Mesendoderm (in vitro differentiated cells): ENCODE data around the gene KPNA3.
"Not testable (repeated sequence)": the region's sequence is repeated elsewhere in the genome, so short reads cannot be mapped to it uniquely, and the experiment has no call there.

Source experiments
- DNase-seq: peaks from one replicate; pipeline ENCODE4 v3.0.0; 2013
- H2AK5ac ChIP-seq: 2 replicates; pipeline ENCODE4 v1.6.1; 2013; ENCODE audit warnings: low read length, inconsistent platforms
- H2BK120ac ChIP-seq: 2 replicates; pipeline ENCODE4 v1.6.1; 2013; ENCODE audit warnings: low read depth, mild to moderate bottlenecking, low read length, moderate library complexity, mixed read lengths
- H2BK15ac ChIP-seq: replicated peaks from 2 replicates; pipeline ENCODE4 v1.6.1; 2013; ENCODE audit warnings: low read depth, mild to moderate bottlenecking, moderate library complexity
- H2BK5ac ChIP-seq: 2 replicates; pipeline ENCODE4 v1.6.1; 2013; ENCODE audit warnings: low read length, inconsistent platforms
- H3K18ac ChIP-seq: 2 replicates; pipeline ENCODE4 v1.6.1; 2013; ENCODE audit warnings: mild to moderate bottlenecking, low read length, mixed read lengths
- H3K23ac ChIP-seq: one replicate; pipeline ENCODE4 v1.6.1; 2013; ENCODE audit warnings: low read length
- H3K27ac ChIP-seq: 2 replicates; pipeline ENCODE4 v1.5.1; 2013; ENCODE audit warnings: low read depth, mild to moderate bottlenecking, inconsistent platforms, low read length, moderate library complexity
- H3K27me3 ChIP-seq: 2 replicates; pipeline ENCODE4 v1.6.1; 2013; ENCODE audit warnings: low read length, control low read depth, mild to moderate bottlenecking, inconsistent platforms; ENCODE audit not compliant: insufficient read depth, poor library complexity
- H3K36me3 ChIP-seq: 2 replicates; pipeline ENCODE4 v1.6.1; 2013; ENCODE audit warnings: low read length, inconsistent platforms; ENCODE audit not compliant: control insufficient read depth, insufficient read depth
- H3K4ac ChIP-seq: one replicate; pipeline ENCODE4 v1.6.1; 2013; ENCODE audit warnings: low read depth, mild to moderate bottlenecking, low read length, moderate library complexity
- H3K4me1 ChIP-seq: 2 replicates; pipeline ENCODE4 v1.6.1; 2013; ENCODE audit warnings: low read depth, low read length, inconsistent platforms; ENCODE audit not compliant: control insufficient read depth
- H3K4me2 ChIP-seq: 2 replicates; pipeline ENCODE4 v1.6.1; 2013; ENCODE audit warnings: low read length
- H3K4me3 ChIP-seq: 2 replicates; pipeline ENCODE4 v1.5.1; 2013; ENCODE audit warnings: mild to moderate bottlenecking, low read length
- H3K56ac ChIP-seq: one replicate; pipeline ENCODE4 v1.6.1; 2013; ENCODE audit warnings: low read length
- H3K79me1 ChIP-seq: 2 replicates; pipeline ENCODE4 v1.6.1; 2013; ENCODE audit warnings: low read length, inconsistent platforms
- H3K79me2 ChIP-seq: 2 replicates; pipeline ENCODE4 v1.6.1; 2013; ENCODE audit warnings: mild to moderate bottlenecking, low read length; ENCODE audit not compliant: control insufficient read depth, insufficient read depth
- H3K9ac ChIP-seq: 2 replicates; pipeline ENCODE4 v1.6.1; 2013; ENCODE audit warnings: low read length, inconsistent platforms
- H4K5ac ChIP-seq: one replicate; pipeline ENCODE4 v1.6.1; 2013; ENCODE audit warnings: low read length
- H4K8ac ChIP-seq: one replicate; pipeline ENCODE4 v1.6.1; 2013; ENCODE audit warnings: low read depth, mild to moderate bottlenecking, control low read depth, low read length, moderate library complexity
- WGBS: extraction: QIAGEN DNeasy Blood & Tissue Kit; methylation state at CpG from one replicate; pipeline ENCODE4 v1.1.7; 2013; ENCODE audit warnings: low lambda C conversion rate, missing lambda C conversion rate; ENCODE audit not compliant: insufficient coverage; ENCODE audit errors: extremely low coverage; 5-methylcytosine and 5-hydroxymethylcytosine counted together

The KPNA3 gene

DNA sequence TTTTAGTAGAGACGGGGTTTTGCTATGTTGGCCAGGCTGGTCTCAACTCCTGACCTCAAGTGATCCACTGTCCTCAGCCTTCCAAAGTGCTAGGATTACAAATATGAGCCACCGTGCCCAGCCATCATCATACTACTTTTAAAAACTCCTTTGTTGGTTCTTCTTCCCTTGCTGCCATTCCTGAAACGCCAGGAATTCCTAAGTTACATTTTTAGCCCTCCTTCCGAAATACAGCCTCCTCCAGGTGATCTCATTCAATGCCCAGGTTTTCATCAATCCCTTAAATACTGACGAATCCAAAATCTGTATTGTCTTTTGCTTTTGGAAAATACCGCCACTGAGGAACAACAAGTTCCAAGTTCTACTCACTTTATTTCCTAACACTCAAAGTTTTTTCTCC is 75.9 kb downstream of the KPNA3 start:
- H4K5ac ChIP-seq, result no peak overlapping the region

GRCh38 chr13:49714757-49715156 is 77.7 kb downstream of the KPNA3 start:
- Histone ChIP-seq H3K79me1 (no peaks in the 10 kb centered on the region), H3K4me1 (no peaks in the 10 kb centered on the region), H3K36me3 (no peaks in the 10 kb centered on the region), H3K4me3 (no peak overlapping the region), H3K27ac (no peak overlapping the region), H3K4ac (no peak overlapping the region), H3K9ac (no peak overlapping the region), H3K23ac (no peak overlapping the region), H3K4me2 (no peak overlapping the region), H2BK15ac (no peak overlapping the region), H3K18ac (no peak overlapping the region), H3K27me3 (no peaks in the 10 kb centered on the region), H2AK5ac (no peak overlapping the region), H4K8ac (no peak overlapping the region), H3K56ac (no peak overlapping the region), H2BK120ac (no peak overlapping the region), H4K5ac (no peak overlapping the region), H3K79me2 (no peaks in the 10 kb centered on the region), H2BK5ac (no peak overlapping the region)
- WGBS, result no CpG with 5 or more reads among the region's 1 CpG
- no peak for DNase-seq

More for the DNA sequence above, 75.9 kb downstream of the KPNA3 start:
- WGBS, result no CpG with 5 or more reads among the region's 6 CpGs
- Histone ChIP-seq H3K9ac (no peak overlapping the region), H3K79me1 (no peaks in the 10 kb centered on the region), H3K36me3 (no peaks in the 10 kb centered on the region), H3K79me2 (no peaks in the 10 kb centered on the region), H3K4me3 (no peak overlapping the region), H3K4me1 (no peaks in the 10 kb centered on the region), H2BK5ac (no peak overlapping the region), H3K27me3 (no peaks in the 10 kb centered on the region), H3K4me2 (no peak overlapping the region), H2BK120ac (no peak overlapping the region), H3K56ac (no peak overlapping the region), H3K18ac (no peak overlapping the region), H3K23ac (no peak overlapping the region), H3K27ac (no peak overlapping the region), H4K8ac (no peak overlapping the region), H2AK5ac (no peak overlapping the region), H2BK15ac (no peak overlapping the region), H3K4ac (no peak overlapping the region)
- peak; percentile 72 for DNase-seq

DNA sequence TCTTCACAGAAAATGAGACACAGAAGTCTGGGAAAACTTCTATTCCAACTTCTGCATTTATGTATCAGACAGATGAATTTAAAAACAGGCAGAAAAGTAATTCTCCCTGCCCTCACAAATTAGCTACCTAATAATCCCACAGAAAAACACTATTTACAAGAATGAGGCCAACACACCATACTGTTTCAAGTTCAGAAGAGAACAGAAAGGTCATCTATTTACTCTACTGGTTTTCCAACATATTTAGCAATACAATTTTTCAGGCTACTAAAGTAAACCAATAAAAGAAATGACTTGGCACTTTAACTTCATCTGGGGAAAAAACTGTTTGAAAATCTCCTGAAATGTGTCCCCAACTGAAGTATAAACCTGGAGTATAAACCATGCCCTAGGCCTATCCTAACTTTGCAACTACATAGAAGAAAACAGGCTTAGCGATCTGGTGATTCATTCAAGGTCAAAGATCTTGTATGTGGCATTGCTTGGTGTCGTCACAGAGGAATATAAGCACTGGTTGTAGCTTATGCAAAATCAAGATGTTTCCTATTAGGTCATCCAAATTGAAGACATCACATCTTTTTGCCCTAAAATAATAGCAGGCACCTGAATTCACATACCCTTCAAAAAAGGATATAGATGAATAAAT is 81.1 kb downstream of the KPNA3 start:
- Histone ChIP-seq H3K79me2 (no peaks in the 10 kb centered on the region), H3K9ac (no peak overlapping the region), H2BK120ac (no peak overlapping the region), H2AK5ac (no peak overlapping the region), H3K4me3 (no peak overlapping the region), H3K56ac (no peak overlapping the region), H3K27me3 (no peaks in the 10 kb centered on the region), H3K79me1 (no peaks in the 10 kb centered on the region), H3K27ac (no peak overlapping the region), H2BK15ac (no peak overlapping the region), H3K4me2 (no peak overlapping the region), H4K8ac (no peak overlapping the region), H2BK5ac (no peak overlapping the region), H4K5ac (no peak overlapping the region), H3K23ac (no peak overlapping the region), H3K18ac (no peak overlapping the region), H3K4ac (no peak overlapping the region), H3K4me1 (no peaks in the 10 kb centered on the region), H3K36me3 (no peaks in the 10 kb centered on the region)
- no CpG with 5 or more reads among the region's 2 CpGs for WGBS
- DNase-seq, result no peak

GRCh38 chr13:49704264-49704663 is 88.2 kb downstream of the KPNA3 start:
- not testable (repeated sequence) for H2BK15ac ChIP-seq, H3K4me3 ChIP-seq, H2BK5ac ChIP-seq, H3K27me3 ChIP-seq, H4K8ac ChIP-seq, H3K4me1 ChIP-seq, H3K4me2 ChIP-seq, H3K27ac ChIP-seq, H3K36me3 ChIP-seq, H3K18ac ChIP-seq, H3K9ac ChIP-seq, H3K4ac ChIP-seq, H2BK120ac ChIP-seq, H3K79me2 ChIP-seq, H3K23ac ChIP-seq, DNase-seq, H3K56ac ChIP-seq, H2AK5ac ChIP-seq, H4K5ac ChIP-seq, H3K79me1 ChIP-seq
- no CpG with 5 or more reads among the region's 7 CpGs for WGBS

DNA sequence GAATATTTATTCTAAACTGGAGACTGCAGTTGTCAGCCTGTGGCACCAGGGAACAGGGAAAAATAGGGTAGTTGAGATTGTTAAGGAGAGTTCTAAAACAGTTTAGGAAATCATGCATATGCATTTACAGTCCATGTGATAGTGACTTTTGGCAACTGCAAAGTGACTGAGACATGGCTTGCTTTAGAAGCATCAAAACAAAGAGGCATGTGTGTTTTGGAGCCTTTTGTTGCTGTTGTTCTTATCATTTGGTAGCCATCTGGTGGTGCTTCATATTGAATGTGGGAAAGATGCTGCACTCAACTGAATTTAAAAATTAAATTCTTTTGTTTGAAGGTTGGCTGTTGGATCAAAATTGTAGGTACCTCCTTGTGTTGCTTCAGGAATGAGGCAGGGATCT is 91.0 kb downstream of the KPNA3 start:
- no peak overlapping the region for H3K23ac ChIP-seq
- no peak overlapping the region for H3K4me3 ChIP-seq
- H3K79me1 ChIP-seq, result no peaks in the 10 kb centered on the region
- H3K4ac ChIP-seq, result no peak overlapping the region
- DNase-seq, result no peak
- no peak overlapping the region for H3K56ac ChIP-seq
- no peak overlapping the region for H3K27ac ChIP-seq
- H3K9ac ChIP-seq, result no peak overlapping the region
- H2BK5ac ChIP-seq, result no peak overlapping the region
- no peaks in the 10 kb centered on the region for H3K36me3 ChIP-seq
- no peak overlapping the region for H2BK120ac ChIP-seq
- H4K5ac ChIP-seq, result no peak overlapping the region
- no peak overlapping the region for H3K18ac ChIP-seq
- H4K8ac ChIP-seq, result no peak overlapping the region
- H3K4me2 ChIP-seq, result no peak overlapping the region
- no peaks in the 10 kb centered on the region for H3K27me3 ChIP-seq
- H2AK5ac ChIP-seq, result no peak overlapping the region
- H3K79me2 ChIP-seq, result no peaks in the 10 kb centered on the region
- H2BK15ac ChIP-seq, result no peak overlapping the region
- H3K4me1 ChIP-seq, result no peaks in the 10 kb centered on the region

DNA sequence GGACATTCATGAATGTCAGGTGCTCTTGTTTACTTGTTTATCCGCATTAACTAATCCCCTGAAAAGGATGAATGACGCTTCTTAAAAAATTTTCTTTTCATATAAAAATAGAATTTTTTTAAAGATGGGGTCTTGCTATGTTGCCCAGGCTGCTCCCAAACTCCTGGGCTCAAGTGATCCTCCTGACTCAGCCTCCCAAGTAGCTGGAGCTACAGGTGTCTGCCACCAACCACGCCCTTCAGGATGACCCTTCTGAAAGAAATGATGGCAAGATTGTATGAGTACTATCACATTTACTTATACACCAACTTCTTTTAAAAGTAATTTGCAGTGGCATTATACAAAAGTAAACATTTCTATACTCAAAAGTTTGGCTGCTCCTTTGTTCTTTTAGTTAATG is 95.0 kb downstream of the KPNA3 start:
- Histone ChIP-seq H2BK5ac (no peak overlapping the region), H3K27ac (no peak overlapping the region), H3K79me1 (no peaks in the 10 kb centered on the region), H4K8ac (no peak overlapping the region), H2AK5ac (no peak overlapping the region), H3K4ac (no peak overlapping the region), H2BK120ac (no peak overlapping the region), H4K5ac (no peak overlapping the region), H3K4me3 (no peak overlapping the region), H3K79me2 (no peaks in the 10 kb centered on the region), H3K56ac (no peak overlapping the region), H3K36me3 (no peaks in the 10 kb centered on the region), H2BK15ac (no peak overlapping the region), H3K27me3 (no peaks in the 10 kb centered on the region), H3K18ac (no peak overlapping the region), H3K4me1 (no peaks in the 10 kb centered on the region), H3K4me2 (no peak overlapping the region), H3K9ac (no peak overlapping the region), H3K23ac (no peak overlapping the region)
- no peak for DNase-seq
- no CpG with 5 or more reads among the region's 3 CpGs for WGBS
